H1 (cell line): ENCODE results near the gene FAM149A. TPM values are rescaled to one million over a fixed set of nuclear protein-coding genes. Genes with fewer than 3 reads are reported as not detected.
A peak's percentile ranks its signal among the peaks of the same experiment; 100 is the strongest.

Experiments used
- CTCF ChIA-PET: fragments of 300-600 bp; sonication (Branson Sonifier 250); formaldehyde crosslinking; loops from one replicate; lab custom pipeline; 2021; ENCODE audit not compliant: partially characterized antibody; lab: Charles Lee
- POLR2A ChIA-PET: fragments of 300-600 bp; sonication (Branson Sonifier 250); formaldehyde crosslinking; loops from one replicate; lab custom pipeline; 2021; ENCODE audit warnings: inconsistent platforms; ENCODE audit not compliant: partially characterized antibody; lab: Charles Lee
- DNase-seq, 2 experiments: peaks; one replicate each; pipeline versions ENCODE4 v3.0.0 to v3.0.0-alpha.2; 2010 to 2022; ENCODE audit warnings: low spot score in 2 of 2, low read depth in 1 of 2, mixed read lengths in 1 of 2
- FAIRE-seq: peaks from 2 replicates; lab custom pipeline; 2011; peaks lifted over from hg19 to GRCh38; lab: Jason Lieb, UNC
- H2AFZ ChIP-seq: 2 replicates; pipeline ENCODE4 v1.8.1; 2012; ENCODE audit warnings: low read length, inconsistent platforms
- H2AK5ac ChIP-seq: 2 replicates; pipeline ENCODE4 v1.6.1; 2013; ENCODE audit warnings: low read depth, low read length
- H2BK120ac ChIP-seq: replicated peaks from 2 replicates; pipeline ENCODE3; 2013; ENCODE audit warnings: low read depth, low read length, inconsistent platforms
- H2BK12ac ChIP-seq: 2 replicates; pipeline ENCODE4 v1.6.1; 2013; ENCODE audit warnings: low read depth, low read length
- H2BK15ac ChIP-seq: 2 replicates; pipeline ENCODE4 v1.6.1; 2013; ENCODE audit warnings: low read length
- H2BK20ac ChIP-seq: 2 replicates; pipeline ENCODE4 v1.6.1; 2013; ENCODE audit warnings: low read length
- H2BK5ac ChIP-seq: 2 replicates; pipeline ENCODE4 v1.6.1; 2013; ENCODE audit warnings: low read depth, low read length
- H3K14ac ChIP-seq: 2 replicates; pipeline ENCODE4 v1.6.1; 2013; ENCODE audit warnings: inconsistent platforms; ENCODE audit not compliant: insufficient read length
- H3K18ac ChIP-seq: 2 replicates; pipeline ENCODE4 v1.6.1; 2013; ENCODE audit warnings: low read length; ENCODE audit errors: extremely low read depth
- H3K23ac ChIP-seq: 2 replicates; pipeline ENCODE4 v1.6.1; 2013; ENCODE audit warnings: inconsistent platforms; ENCODE audit not compliant: insufficient read length
- H3K23me2 ChIP-seq: 2 replicates; pipeline ENCODE4 v1.6.1; 2013; ENCODE audit warnings: low read depth, low read length
- H3K27ac ChIP-seq: 2 replicates; pipeline ENCODE4 v1.6.1; 2011; ENCODE audit warnings: low read depth, low read length, inconsistent platforms
- H3K27me3 ChIP-seq, 4 experiments: replicated peaks in 1 of 4; 1 replicate in 1 of 4; 2 replicates in 3 of 4; pipeline versions ENCODE4 v1.6.1 to v1.8.1; 2011 to 2013; ENCODE audit warnings: low read length in 3 of 4, mild to moderate bottlenecking in 3 of 4, inconsistent platforms in 2 of 4, mixed read lengths in 2 of 4, moderate library complexity in 1 of 4; ENCODE audit not compliant: control insufficient read depth in 3 of 4, insufficient read depth in 3 of 4; ENCODE audit errors: extremely low read depth in 1 of 4
- H3K36me3 ChIP-seq, 4 experiments: 2 replicates each; pipeline versions ENCODE4 v1.6.1 to v1.8.1; 2011 to 2013; ENCODE audit warnings: mild to moderate bottlenecking in 4 of 4, low read length in 3 of 4, moderate library complexity in 2 of 4, control low read depth in 1 of 4, inconsistent platforms in 1 of 4; ENCODE audit not compliant: insufficient read depth in 4 of 4, control insufficient read depth in 2 of 4
- H3K4ac ChIP-seq: replicated peaks from 2 replicates; pipeline ENCODE3; 2013; ENCODE audit warnings: low read length, low read depth, mixed read lengths, inconsistent platforms; ENCODE audit not compliant: insufficient read length
- H3K4me1 ChIP-seq, 4 experiments: replicated peaks in 1 of 4; 1 replicate in 1 of 4; 2 replicates in 3 of 4; pipeline versions ENCODE4 v1.6.1 to v1.8.1; 2011 to 2013; ENCODE audit warnings: low read length in 3 of 4, inconsistent platforms in 2 of 4, mixed read lengths in 1 of 4; ENCODE audit not compliant: insufficient read depth in 4 of 4, control insufficient read depth in 3 of 4
- H3K4me2 ChIP-seq, 2 experiments: 2 replicates each; pipeline versions ENCODE4 v1.6.1 to v1.8.1; 2011 to 2013; ENCODE audit warnings: low read depth in 2 of 2, low read length in 2 of 2, control low read depth in 1 of 2, inconsistent platforms in 1 of 2, mild to moderate bottlenecking in 1 of 2; ENCODE audit not compliant: insufficient read depth in 1 of 2
- H3K4me3 ChIP-seq, 4 experiments: fragments of 200-600, 300-600 bp in 1 of 4; sonication (generic), shearing (Covaris generic), sonication (Bioruptor Twin) in 1 of 4; 2 replicates each; pipeline versions ENCODE4 v1.5.1 to v1.8.1; 2011 to 2016; ENCODE audit warnings: low read length in 4 of 4, low read depth in 3 of 4, control low read depth in 2 of 4, inconsistent platforms in 2 of 4, mild to moderate bottlenecking in 2 of 4, mixed read lengths in 1 of 4, moderate library complexity in 1 of 4; ENCODE audit not compliant: insufficient read depth in 2 of 4; ENCODE audit errors: extremely low read depth in 1 of 4
- H3K56ac ChIP-seq: replicated peaks from 2 replicates; pipeline ENCODE3; 2013; ENCODE audit warnings: low read depth, mild to moderate bottlenecking, mixed read lengths, low read length, inconsistent platforms; ENCODE audit not compliant: insufficient read length
- H3K79me1 ChIP-seq: 2 replicates; pipeline ENCODE4 v1.6.1; 2013; ENCODE audit warnings: low read depth, low read length, control low read depth
- H3K79me2 ChIP-seq, 2 experiments: 2 replicates each; pipeline versions ENCODE4 v1.6.1 to v1.8.1; 2012 to 2013; ENCODE audit warnings: low read length in 2 of 2, mild to moderate bottlenecking in 2 of 2, inconsistent platforms in 1 of 2; ENCODE audit not compliant: insufficient read depth in 2 of 2, control insufficient read depth in 1 of 2
- H3K9ac ChIP-seq, 4 experiments: replicated peaks in 1 of 4; 1 replicate in 1 of 4; 2 replicates in 3 of 4; pipeline versions ENCODE4 v1.6.1 to v1.8.1; 2011 to 2013; ENCODE audit warnings: low read depth in 3 of 4, low read length in 3 of 4, control low read depth in 2 of 4, mild to moderate bottlenecking in 2 of 4, moderate library complexity in 2 of 4, inconsistent platforms in 1 of 4; ENCODE audit errors: extremely low read depth in 1 of 4
- H3K9me3 ChIP-seq, 2 experiments: 2 replicates each; pipeline versions ENCODE4 v1.6.1 to v1.8.1; 2012 to 2013; ENCODE audit warnings: mild to moderate bottlenecking in 2 of 2, moderate library complexity in 2 of 2, control low read depth in 1 of 2, inconsistent platforms in 1 of 2, low read depth in 1 of 2, low read length in 1 of 2, mixed read lengths in 1 of 2; ENCODE audit not compliant: insufficient read depth in 2 of 2
- H4K20me1 ChIP-seq, 2 experiments: replicated peaks in 1 of 2; 2 replicates each; pipeline versions ENCODE3 to v1.8.1; 2011 to 2013; ENCODE audit warnings: inconsistent platforms in 2 of 2, low read length in 2 of 2, mild to moderate bottlenecking in 1 of 2; ENCODE audit not compliant: insufficient read depth in 2 of 2, control insufficient read depth in 1 of 2
- H4K5ac ChIP-seq: 2 replicates; pipeline ENCODE4 v1.6.1; 2013; ENCODE audit warnings: low read length, low read depth, mixed read lengths, inconsistent platforms; ENCODE audit not compliant: insufficient read length
- H4K8ac ChIP-seq: 2 replicates; pipeline ENCODE4 v1.8.0; 2013; ENCODE audit warnings: mild to moderate bottlenecking, moderate library complexity, low read length, inconsistent platforms; ENCODE audit not compliant: insufficient read depth; ENCODE audit errors: extremely low read depth
- H4K91ac ChIP-seq: replicated peaks from 2 replicates; pipeline ENCODE3; 2013; ENCODE audit warnings: low read length, mixed read lengths, inconsistent platforms; ENCODE audit not compliant: insufficient read length
- BRCA1 ChIP-seq: IDR thresholded peaks from 2 replicates; pipeline ENCODE4 v1.6.1; 2012; ENCODE audit warnings: low read depth, low read length, improper control_type of control experiment
- CBX8 ChIP-seq: fragments of 300-800, 300-1000 bp; sonication (generic); IDR thresholded peaks from 2 replicates; pipeline ENCODE4 v1.7.1; 2016; ENCODE audit warnings: low read depth, low read length, borderline replicate concordance
- GABPA ChIP-seq: IDR thresholded peaks from 2 replicates; pipeline ENCODE4 v1.6.1; 2011; ENCODE audit warnings: mild to moderate bottlenecking, low read length, moderate library complexity, borderline replicate concordance; ENCODE audit not compliant: insufficient read depth
- HDAC6 ChIP-seq: IDR thresholded peaks from one replicate; pipeline ENCODE4 v1.7.1; 2012; ENCODE audit warnings: low read depth, mild to moderate bottlenecking, inconsistent platforms, low read length, moderate library complexity
- POLR2A ChIP-seq, 2 experiments: IDR thresholded peaks; 1 replicate in 1 of 2; 2 replicates in 1 of 2; pipeline ENCODE4 v1.6.1; 2011; ENCODE audit warnings: low read depth in 2 of 2, low read length in 2 of 2, mild to moderate bottlenecking in 2 of 2; ENCODE audit errors: control extremely low read depth in 1 of 2
- SP1 ChIP-seq: IDR thresholded peaks from 2 replicates; pipeline ENCODE4 v1.6.1; 2011; ENCODE audit warnings: low read depth, low read length
- SRF ChIP-seq: IDR thresholded peaks from 2 replicates; pipeline ENCODE4 v1.6.1; 2011; ENCODE audit warnings: mild to moderate bottlenecking, low read depth, low read length, moderate library complexity
- SUZ12 ChIP-seq: fragments of 200-600 bp; sonication (generic); IDR thresholded peaks from 2 replicates; pipeline ENCODE4 v1.6.1; 2012; ENCODE audit warnings: mild to moderate bottlenecking, inconsistent platforms, low read length, moderate library complexity, mixed read lengths
- TAF1 ChIP-seq: IDR thresholded peaks from 2 replicates; pipeline ENCODE4 v1.6.1; 2011; ENCODE audit warnings: mild to moderate bottlenecking, low read depth, low read length
- WGBS, 2 experiments: shearing (Covaris generic) in 1 of 2; methylation state at CpG; one replicate each; pipeline versions ENCODE4 v1.1.6 to v1.1.7; 2013 to 2015; ENCODE audit warnings: low lambda C conversion rate in 2 of 2, mixed read lengths in 2 of 2, inconsistent platforms in 1 of 2, low coverage in 1 of 2, missing lambda C conversion rate in 1 of 2; ENCODE audit not compliant: insufficient replicate concordance in 2 of 2, insufficient coverage in 1 of 2, insufficient read length in 1 of 2; ENCODE audit errors: extremely low coverage in 1 of 2, missing lambda C conversion rate in 1 of 2; 5-methylcytosine and 5-hydroxymethylcytosine counted together
- polyA plus RNA-seq, 7 experiments: library from polyadenylated mRNA; depleted of rRNA in 3 of 7; stranded (reverse) in 5 of 7; unstranded in 2 of 7; fragments of >200 nt in 5 of 7; fragments of 200-250 nt in 2 of 7; gene quantifications; 1 replicate in 5 of 7; 2 replicates in 1 of 7; 4 replicates in 1 of 7; pipeline versions ENCODE4 v1.2.1 to v1.2.3, GENCODE V29; 2011 to 2013; ENCODE audit warnings: missing spikeins in 2 of 7, mixed read lengths in 2 of 7
- total RNA-seq: library from RNA; stranded (reverse); fragmentation: NEBNext Ultra II Directional; extraction: Animal tissue kit (Norgen Biotek cat#: 25700); gene quantifications from 2 replicates; pipeline ENCODE4 v1.2.1, GENCODE V29; 2021

Gene FAM149A
- total and polyA plus RNA-seq, 2 of the 8 experiments (the other 6 are each of a cell fraction or from before 2014, with no cell fraction given), result 6.1 to 8.5 TPM

DNA sequence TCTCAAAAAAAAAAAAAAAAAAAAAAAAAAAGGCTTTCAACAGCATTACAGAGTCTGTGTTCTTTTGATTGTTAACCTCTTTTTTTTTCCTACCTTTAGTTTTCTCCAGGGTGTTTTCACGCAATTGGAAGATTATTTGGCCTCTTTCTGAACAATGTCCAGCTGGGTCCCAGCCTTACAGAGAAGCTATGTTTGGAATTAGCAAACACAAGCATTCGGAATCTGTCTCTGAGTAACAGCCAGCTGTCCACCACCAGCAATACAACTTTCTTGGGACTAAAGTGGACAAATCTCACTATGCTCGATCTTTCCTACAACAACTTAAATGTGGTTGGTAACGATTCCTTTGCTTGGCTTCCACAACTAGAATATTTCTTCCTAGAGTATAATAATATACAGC is 22.3 kb upstream of the FAM149A start:
- Histone ChIP-seq H3K79me1 (no peaks in the 10 kb centered on the region), H3K36me3 (no peaks in the 10 kb centered on the region), H3K79me2 (no peaks in the 10 kb centered on the region), H2BK12ac (no peak overlapping the region; the same call in 1 of the 2 replicates), H2BK15ac (no peak overlapping the region), H3K4me1 (peaks cover 9 to 17% (median 13%) of the 10 kb centered on the region in 4 experiments), H3K4me2 (no peak overlapping the region; a peak in 1 of 4 replicates), H4K8ac (no peak overlapping the region), H3K23ac (no peak overlapping the region), H3K56ac (no peak overlapping the region), H4K91ac (peak overlapping the region; percentile 3), H2AK5ac (peak overlapping the region; percentile 47; the same call in 1 of the 2 replicates), H2BK120ac (peak overlapping the region; percentile 75), H2BK5ac (no peak overlapping the region), H3K18ac (peak overlapping the region; percentile 9; the same call in 1 of the 2 replicates), H4K20me1 (no peaks in the 10 kb centered on the region), H3K4me3 (no peak overlapping the region), H3K23me2 (0 out of 2 replicates have a peak, but pooled peaks cover 5% of the 10 kb centered on the region), H3K27me3 (no peaks in the 10 kb centered on the region), H3K9me3 (no peaks in the 10 kb centered on the region), H3K27ac (no peak overlapping the region), H2BK20ac (peak overlapping the region; percentile 3; the same call in 1 of the 2 replicates), H3K14ac (no peak overlapping the region), H3K9ac (no peak overlapping the region), H3K4ac (no peak overlapping the region), H4K5ac (no peak overlapping the region), H2AFZ (no peak overlapping the region)
- ChIA-PET CTCF (interaction anchor here (0.6 to 5.2 kb wide), 4 partner anchors 13 to 51 kb away, joined by 3 to 40 read pairs (median 14); partner anchors contain the start of gene TLR3), POLR2A (interaction anchor here (0.9 to 2.5 kb wide), 3 partner anchors 23 to 63 kb away, joined by 3 to 9 read pairs (median 3); partner anchors contain the start of gene FAM149A)
- WGBS, 2 experiments, result 88% methylated on average over 4 of the region's 4 CpGs; no CpG with 5 or more reads in 1 of the 2 experiments
- no peak for FAIRE-seq
- peak in 1 of 2 experiments; percentile 26 for DNase-seq
- no peak for TF ChIP-seq BRCA1
- TF ChIP-seq TAF1, result no peak
- no peak for TF ChIP-seq CBX8
- TF ChIP-seq GABPA, result no peak
- no peak for TF ChIP-seq SUZ12
- no peak for TF ChIP-seq POLR2A (IDR thresholded peaks at IDR 0.05; ENCODE audit: control extremely low read depth in 1 of 2, low read depth in 2 of 2, low read length in 2 of 2)
- no peak for TF ChIP-seq SP1
- TF ChIP-seq SRF, result no peak
- no peak for TF ChIP-seq HDAC6
